ENCODE measurements around the gene LYRM9.
"Not testable (repeated sequence)": the region's sequence is repeated elsewhere in the genome, so short reads cannot be mapped to it uniquely, and the experiment has no call there.

LYRM9 gene

GRCh38 chr17:27840406-27840678 lies 52.8 kb downstream of the LYRM9 start:
- not testable (repeated sequence) for H3K4me3 ChIP-seq (ENCODE audit: low read length in 2 of 2); H3K27me3 ChIP-seq (ENCODE audit: control insufficient read depth in 1 of 2, insufficient read depth in 2 of 2, low read length in 2 of 2); H3K36me3 ChIP-seq (ENCODE audit: control insufficient read depth in 2 of 2, insufficient read depth in 2 of 2, low read length in 2 of 2); H3K4me1 ChIP-seq (ENCODE audit: control insufficient read depth, insufficient read depth, low read length); H3K9ac ChIP-seq (ENCODE audit: low read length in 2 of 2); H3K9me3 ChIP-seq (ENCODE audit: control insufficient read depth in 2 of 2, low read length in 2 of 2); H3K27ac ChIP-seq (ENCODE audit: low read length)

DNA sequence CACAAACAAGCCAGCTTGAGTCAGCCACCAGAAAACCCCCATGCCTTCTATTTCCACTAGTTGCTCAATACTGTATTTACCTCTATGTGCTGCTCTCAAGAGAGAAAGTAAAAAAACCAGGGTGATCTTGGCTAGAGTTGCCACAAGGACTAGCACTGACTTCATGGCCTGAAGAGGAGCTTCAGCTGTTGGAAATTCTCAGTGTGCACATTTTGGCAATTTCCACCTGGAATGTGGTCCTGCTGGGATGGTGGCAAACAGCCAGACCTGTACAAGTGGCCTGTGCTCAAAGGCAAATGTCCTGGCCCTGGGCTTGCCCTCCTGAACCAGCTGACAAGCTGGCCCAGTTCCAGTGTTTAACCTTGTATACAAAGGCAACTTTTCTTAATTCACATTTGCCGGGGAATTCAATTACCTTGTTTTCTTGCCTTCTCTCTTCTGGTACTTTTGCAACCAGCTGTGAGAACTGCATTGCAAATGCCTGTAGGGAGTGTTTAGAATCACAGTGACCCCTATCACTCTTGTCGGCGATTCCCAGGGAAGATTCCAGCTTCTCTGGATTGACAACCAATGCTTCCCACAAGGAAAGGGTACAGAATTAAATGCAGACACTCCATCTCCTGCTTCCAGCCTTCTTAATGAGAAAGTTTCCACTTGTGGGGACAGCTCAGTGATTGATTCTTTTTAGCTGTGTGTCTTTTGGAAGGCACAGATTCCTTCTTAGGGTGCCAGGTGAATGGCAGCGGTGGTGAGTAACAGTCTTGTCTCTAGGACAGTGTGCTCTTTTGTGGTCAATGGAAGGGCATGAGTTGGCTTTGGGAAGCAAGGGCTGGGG lies 53.4 kb downstream of the LYRM9 start:
- H3K27ac ChIP-seq (ENCODE audit: low read length); H3K9ac ChIP-seq (ENCODE audit: low read length in 2 of 2): not testable (repeated sequence)

GRCh38 chr17:27838607-27839006 lies 54.6 kb downstream of the LYRM9 start:
- not testable (repeated sequence) for H3K4me1 ChIP-seq (ENCODE audit: control insufficient read depth, insufficient read depth, low read length); H3K36me3 ChIP-seq (ENCODE audit: control insufficient read depth in 2 of 2, insufficient read depth in 2 of 2, low read length in 2 of 2)

More for the DNA sequence above, 53.4 kb downstream of the LYRM9 start:
- not testable (repeated sequence) for H3K4me1 ChIP-seq (ENCODE audit: control insufficient read depth, insufficient read depth, low read length); H3K9me3 ChIP-seq (ENCODE audit: control insufficient read depth in 2 of 2, low read length in 2 of 2); H3K4me3 ChIP-seq (ENCODE audit: low read length in 2 of 2); H3K36me3 ChIP-seq (ENCODE audit: control insufficient read depth in 2 of 2, insufficient read depth in 2 of 2, low read length in 2 of 2); H3K27me3 ChIP-seq (ENCODE audit: control insufficient read depth in 1 of 2, insufficient read depth in 2 of 2, low read length in 2 of 2)

GRCh38 chr17:27837769-27838168 lies 55.4 kb downstream of the LYRM9 start:
- not testable (repeated sequence) for H3K27me3 ChIP-seq (ENCODE audit: control insufficient read depth in 1 of 2, insufficient read depth in 2 of 2, low read length in 2 of 2); H3K4me3 ChIP-seq (ENCODE audit: low read length in 2 of 2); H3K36me3 ChIP-seq (ENCODE audit: control insufficient read depth in 2 of 2, insufficient read depth in 2 of 2, low read length in 2 of 2); H3K9ac ChIP-seq (ENCODE audit: low read length in 2 of 2); H3K4me1 ChIP-seq (ENCODE audit: control insufficient read depth, insufficient read depth, low read length); H3K27ac ChIP-seq (ENCODE audit: low read length); H3K9me3 ChIP-seq (ENCODE audit: control insufficient read depth in 2 of 2, low read length in 2 of 2)

More at GRCh38 chr17:27838607-27839006, 54.6 kb downstream of the LYRM9 start:
- H3K27ac ChIP-seq (ENCODE audit: low read length); H3K4me3 ChIP-seq (ENCODE audit: low read length in 2 of 2); H3K9me3 ChIP-seq (ENCODE audit: control insufficient read depth in 2 of 2, low read length in 2 of 2); H3K27me3 ChIP-seq (ENCODE audit: control insufficient read depth in 1 of 2, insufficient read depth in 2 of 2, low read length in 2 of 2); H3K9ac ChIP-seq (ENCODE audit: low read length in 2 of 2): not testable (repeated sequence)

DNA sequence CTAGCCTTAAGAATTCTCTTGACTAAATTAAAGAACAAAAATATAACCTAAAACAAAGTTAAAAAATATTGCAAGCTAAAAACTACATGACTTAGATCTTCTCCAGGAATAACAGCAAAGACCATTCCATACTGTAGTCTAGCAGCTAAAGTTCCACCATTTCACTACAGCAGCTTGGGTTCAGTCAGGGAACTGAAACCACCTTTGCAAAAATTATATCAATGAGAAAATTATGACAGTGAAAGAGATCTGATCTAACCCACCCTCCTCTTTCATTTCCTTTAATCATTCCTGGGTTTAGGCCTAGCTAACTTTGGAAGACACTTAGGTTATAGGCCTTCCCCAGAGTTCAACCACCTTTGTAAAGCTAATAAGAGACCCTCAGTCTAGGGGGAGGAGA lies 56.5 kb downstream of the LYRM9 start:
- no peaks in the 10 kb centered on the region for H3K27me3 ChIP-seq (ENCODE audit: control insufficient read depth in 1 of 2, insufficient read depth in 2 of 2, low read length in 2 of 2)
- no peaks in the 10 kb centered on the region for H3K36me3 ChIP-seq (ENCODE audit: control insufficient read depth in 2 of 2, insufficient read depth in 2 of 2, low read length in 2 of 2)
- no peaks in the 10 kb centered on the region for H3K4me1 ChIP-seq (ENCODE audit: control insufficient read depth, insufficient read depth, low read length)
- H3K4me3 ChIP-seq (ENCODE audit: low read length in 2 of 2): no peak overlapping the region
- no peaks in the 10 kb centered on the region for H3K9me3 ChIP-seq (ENCODE audit: control insufficient read depth in 2 of 2, low read length in 2 of 2)
- H3K27ac ChIP-seq (ENCODE audit: low read length): no peak overlapping the region
- H3K9ac ChIP-seq (ENCODE audit: low read length in 2 of 2): no peak overlapping the region

- H3K9ac ChIP-seq (ENCODE audit: low read length in 2 of 2): no peak overlapping the region
These were observed 58.6 kb downstream of the LYRM9 start for GRCh38 chr17:27834571-27834970.

GRCh38 chr17:27832831-27833230 lies 60.3 kb downstream of the LYRM9 start:
- no peaks in the 10 kb centered on the region for H3K27me3 ChIP-seq (ENCODE audit: control insufficient read depth in 1 of 2, insufficient read depth in 2 of 2, low read length in 2 of 2)
- H3K9me3 ChIP-seq (ENCODE audit: control insufficient read depth in 2 of 2, low read length in 2 of 2): no peaks in the 10 kb centered on the region
- H3K27ac ChIP-seq (ENCODE audit: low read length): no peak overlapping the region
- no peak overlapping the region for H3K9ac ChIP-seq (ENCODE audit: low read length in 2 of 2)
- no peak overlapping the region for H3K4me3 ChIP-seq (ENCODE audit: low read length in 2 of 2)
- no peaks in the 10 kb centered on the region for H3K4me1 ChIP-seq (ENCODE audit: control insufficient read depth, insufficient read depth, low read length)
- no peaks in the 10 kb centered on the region for H3K36me3 ChIP-seq (ENCODE audit: control insufficient read depth in 2 of 2, insufficient read depth in 2 of 2, low read length in 2 of 2)

More at GRCh38 chr17:27834571-27834970, 58.6 kb downstream of the LYRM9 start:
- H3K27me3 ChIP-seq (ENCODE audit: control insufficient read depth in 1 of 2, insufficient read depth in 2 of 2, low read length in 2 of 2): no peaks in the 10 kb centered on the region
- H3K36me3 ChIP-seq (ENCODE audit: control insufficient read depth in 2 of 2, insufficient read depth in 2 of 2, low read length in 2 of 2): no peaks in the 10 kb centered on the region
- no peak overlapping the region for H3K4me3 ChIP-seq (ENCODE audit: low read length in 2 of 2)
- no peaks in the 10 kb centered on the region for H3K4me1 ChIP-seq (ENCODE audit: control insufficient read depth, insufficient read depth, low read length)
- no peaks in the 10 kb centered on the region for H3K9me3 ChIP-seq (ENCODE audit: control insufficient read depth in 2 of 2, low read length in 2 of 2)
- no peak overlapping the region for H3K27ac ChIP-seq (ENCODE audit: low read length)

DNA sequence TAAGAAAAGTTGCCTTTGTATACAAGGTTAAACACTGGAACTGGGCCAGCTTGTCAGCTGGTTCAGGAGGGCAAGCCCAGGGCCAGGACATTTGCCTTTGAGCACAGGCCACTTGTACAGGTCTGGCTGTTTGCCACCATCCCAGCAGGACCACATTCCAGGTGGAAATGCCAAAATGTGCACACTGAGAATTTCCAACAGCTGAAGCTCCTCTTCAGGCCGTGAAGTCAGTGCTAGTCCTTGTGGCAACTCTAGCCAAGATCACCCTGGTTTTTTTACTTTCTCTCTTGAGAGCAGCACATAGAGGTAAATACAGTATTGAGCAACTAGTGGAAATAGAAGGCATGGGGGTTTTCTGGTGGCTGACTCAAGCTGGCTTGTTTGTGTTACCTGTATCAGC lies 63.3 kb downstream of the LYRM9 start:
- H3K4me1 ChIP-seq (ENCODE audit: control insufficient read depth, insufficient read depth, low read length); H3K9ac ChIP-seq (ENCODE audit: low read length in 2 of 2); H3K36me3 ChIP-seq (ENCODE audit: control insufficient read depth in 2 of 2, insufficient read depth in 2 of 2, low read length in 2 of 2); H3K4me3 ChIP-seq (ENCODE audit: low read length in 2 of 2); H3K9me3 ChIP-seq (ENCODE audit: control insufficient read depth in 2 of 2, low read length in 2 of 2); H3K27me3 ChIP-seq (ENCODE audit: control insufficient read depth in 1 of 2, insufficient read depth in 2 of 2, low read length in 2 of 2); H3K27ac ChIP-seq (ENCODE audit: low read length): not testable (repeated sequence)

- not testable (repeated sequence) for H3K9me3 ChIP-seq (ENCODE audit: control insufficient read depth in 2 of 2, low read length in 2 of 2); H3K27me3 ChIP-seq (ENCODE audit: control insufficient read depth in 1 of 2, insufficient read depth in 2 of 2, low read length in 2 of 2); H3K4me1 ChIP-seq (ENCODE audit: control insufficient read depth, insufficient read depth, low read length); H3K27ac ChIP-seq (ENCODE audit: low read length); H3K4me3 ChIP-seq (ENCODE audit: low read length in 2 of 2); H3K9ac ChIP-seq (ENCODE audit: low read length in 2 of 2); H3K36me3 ChIP-seq (ENCODE audit: control insufficient read depth in 2 of 2, insufficient read depth in 2 of 2, low read length in 2 of 2)
These were observed 63.9 kb downstream of the LYRM9 start for GRCh38 chr17:27829143-27829711.

Measured in stomach smooth muscle (tissue), 2 donors.